NCI-H82 treated with DMSO at 0.1 percent for 48 hours (cell line): Measurements from ENCODE around the gene PCYT1A.

ENCODE experiments used
- DNase-seq: peaks from one replicate; lab custom pipeline; 2025; ENCODE audit not compliant: unreplicated experiment; lab: John Stamatoyannopoulos, UW

PCYT1A gene

DNA sequence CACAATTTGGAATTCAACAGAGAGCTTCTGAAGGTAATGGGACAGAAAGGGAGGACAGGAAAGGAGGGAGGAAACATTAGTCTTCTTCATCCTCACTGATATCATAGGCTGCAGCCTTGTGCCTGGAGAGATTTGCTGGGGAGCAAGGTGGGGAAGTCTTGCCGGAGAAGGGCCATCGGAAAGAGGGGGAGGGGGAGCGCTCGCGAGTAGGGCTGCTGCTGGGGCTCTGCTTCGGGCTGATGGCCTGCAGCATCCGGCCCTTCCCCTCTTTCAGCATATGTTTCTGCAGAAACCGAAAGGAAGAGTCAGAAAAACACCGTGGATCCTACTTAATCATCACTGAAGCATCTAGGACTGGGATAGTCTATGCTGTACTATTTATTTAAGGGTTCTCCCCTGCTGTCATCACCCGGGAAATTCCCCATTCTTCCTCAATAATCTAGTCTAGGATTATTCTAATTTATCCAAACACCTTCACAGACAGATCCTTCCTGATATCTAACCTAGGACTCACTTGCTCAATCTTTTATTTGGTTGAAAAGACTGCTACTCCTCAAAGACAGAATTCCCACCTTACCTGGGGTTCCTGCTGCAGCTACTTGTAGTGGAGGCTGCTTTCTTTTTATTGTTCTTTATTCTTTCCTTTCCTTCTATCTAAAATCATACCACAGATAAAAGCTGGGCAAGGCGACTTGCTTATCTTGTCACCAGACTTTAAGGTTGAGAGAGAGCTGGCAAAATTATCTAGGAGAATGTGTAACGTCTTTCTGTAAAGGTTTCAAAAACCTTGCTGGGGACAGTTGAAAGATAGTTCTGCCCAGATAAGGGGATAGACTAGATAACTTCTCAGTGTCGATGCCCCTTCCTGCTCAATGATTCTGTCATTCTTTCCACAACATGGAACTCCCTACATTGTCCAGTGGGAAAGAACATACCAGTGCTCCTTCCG lies 48.6 kb downstream of the PCYT1A start:
- DNase-seq: no peak

GRCh38 chr3:196237203-196237602 lies 50.3 kb downstream of the PCYT1A start:
- peak; percentile 37 for DNase-seq

GRCh38 chr3:196236223-196236622 lies 51.3 kb downstream of the PCYT1A start:
- no peak for DNase-seq

DNA sequence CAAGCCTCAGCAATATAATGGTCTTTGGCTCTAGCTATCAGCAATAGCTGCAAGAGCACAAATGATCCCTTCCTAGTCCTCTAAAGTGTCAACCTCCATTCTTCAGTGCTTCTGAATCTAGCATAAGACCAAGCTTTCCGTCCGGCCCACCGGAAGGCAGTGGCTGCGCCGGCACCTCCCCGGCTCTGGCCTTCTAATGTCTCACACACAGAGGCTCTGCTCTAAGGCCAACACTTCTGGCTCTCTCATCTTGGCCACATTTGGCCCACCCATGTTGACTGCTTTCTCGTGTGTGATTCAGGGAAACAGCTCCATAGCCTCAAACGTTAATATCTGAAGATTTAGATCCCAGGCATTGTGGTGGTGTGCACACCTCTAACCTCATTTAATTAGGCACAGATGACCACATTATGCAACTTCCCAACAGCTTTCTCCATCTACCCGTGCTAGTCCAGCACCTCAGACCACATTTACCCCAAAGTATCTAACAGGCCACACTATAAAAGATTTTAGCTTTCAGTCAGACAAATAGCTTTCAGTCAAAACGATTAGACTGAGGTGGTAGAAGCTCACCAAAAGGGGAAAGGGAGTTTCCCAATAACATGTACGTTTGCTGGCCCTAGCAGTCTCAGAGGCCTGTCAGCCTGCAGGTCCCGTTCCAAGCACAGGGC lies 51.9 kb downstream of the PCYT1A start:
- DNase-seq: no peak

DNA sequence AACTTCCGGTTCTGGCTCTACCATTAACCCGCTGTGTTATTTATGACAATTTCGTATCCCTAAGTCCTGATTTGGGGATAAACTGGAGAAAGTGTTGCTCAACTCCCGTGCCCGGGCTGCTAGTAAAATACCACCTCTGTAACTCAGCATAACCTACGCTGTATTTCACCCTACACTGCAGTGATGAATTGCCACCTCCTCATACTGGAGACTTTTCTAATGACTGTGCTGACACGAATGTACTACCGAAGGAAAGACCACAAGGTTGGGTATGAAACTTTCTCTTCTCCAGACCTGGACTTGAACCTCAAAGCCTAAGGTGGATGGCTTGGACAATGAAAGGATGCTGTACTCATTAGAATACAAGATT lies 54.7 kb downstream of the PCYT1A start:
- DNase-seq: no peak

GRCh38 chr3:196232154-196232881 lies 55.2 kb downstream of the PCYT1A start:
- no peak for DNase-seq

- DNase-seq: no peak
Observed at GRCh38 chr3:196227629-196228493, 59.7 kb downstream of the PCYT1A start.

- DNase-seq: no peak
Observed at GRCh38 chr3:196227121-196227561, 60.4 kb downstream of the PCYT1A start.

DNA sequence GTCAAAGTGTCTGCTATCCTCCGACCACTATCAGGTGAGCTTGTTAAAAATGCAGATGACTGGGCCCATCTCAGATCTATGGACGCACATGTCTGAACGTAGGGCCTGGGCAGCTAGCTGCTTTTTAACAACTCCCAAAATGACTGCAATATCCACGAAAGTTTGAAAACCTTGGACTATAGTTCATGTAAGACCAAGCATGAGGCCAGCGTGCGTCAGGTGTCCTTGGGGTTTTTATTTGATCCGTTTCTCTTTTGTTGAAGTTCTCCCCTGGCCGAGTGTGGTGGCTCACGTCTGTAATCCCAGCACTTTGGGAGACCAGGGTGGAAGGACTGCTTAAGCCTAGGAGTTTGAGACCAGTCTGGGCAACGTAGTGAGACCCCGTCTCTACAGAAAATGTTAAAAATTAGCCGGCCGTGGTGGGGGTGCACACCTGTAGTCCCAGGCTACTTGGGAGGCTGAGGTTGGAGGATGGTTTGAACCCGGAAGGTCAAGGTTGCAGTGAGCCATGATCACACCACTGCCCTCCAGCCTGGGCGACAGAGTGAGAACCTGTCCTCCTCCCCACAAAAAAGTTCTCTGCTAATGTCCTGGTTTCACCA lies 61.7 kb downstream of the PCYT1A start:
- DNase-seq: no peak

GRCh38 chr3:196225086-196225485 lies 62.4 kb downstream of the PCYT1A start:
- DNase-seq: no peak

GRCh38 chr3:196222876-196223595 lies 64.5 kb downstream of the PCYT1A start:
- DNase-seq: no peak

DNA sequence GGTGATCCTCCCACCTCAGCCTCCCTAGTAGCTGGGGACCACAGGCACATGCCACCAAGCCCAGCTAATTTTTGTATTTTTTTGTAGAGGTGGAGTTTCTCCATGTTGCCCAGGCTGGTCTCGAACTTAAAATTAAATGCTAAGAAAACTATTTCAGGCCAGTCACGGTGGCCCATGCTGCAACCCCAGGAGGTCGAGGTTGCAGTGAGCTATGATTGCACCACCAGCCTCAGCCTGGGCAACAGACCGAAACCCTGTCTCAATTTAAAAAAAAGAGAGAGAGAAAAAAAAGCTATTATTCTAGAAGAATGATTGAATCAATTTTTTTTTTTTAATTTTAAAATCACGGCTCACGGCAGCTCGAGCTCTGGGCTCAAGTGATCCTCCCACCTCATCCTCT lies 66.5 kb downstream of the PCYT1A start:
- DNase-seq: no peak

DNA sequence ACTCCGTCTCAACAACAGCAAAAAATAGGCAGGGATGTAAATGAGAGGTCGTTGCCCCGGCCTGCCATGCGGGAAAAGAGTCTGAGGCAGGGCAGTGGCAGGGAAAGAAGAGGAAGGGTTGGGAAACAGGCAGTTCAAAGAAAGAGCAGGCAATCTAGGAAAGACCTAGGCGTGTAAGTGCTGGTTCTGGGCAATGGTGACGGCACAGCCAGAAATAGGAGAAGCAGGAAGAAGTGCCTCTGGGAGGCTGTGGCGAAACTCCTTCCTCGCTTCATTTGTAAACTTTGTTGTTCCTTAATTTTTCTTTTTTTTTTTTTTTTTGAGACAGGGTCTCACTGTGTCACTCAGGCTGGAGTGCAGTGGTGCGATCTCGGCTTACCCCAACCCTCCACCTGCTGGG lies 66.9 kb downstream of the PCYT1A start:
- DNase-seq: no peak

- DNase-seq: no peak
Observed at GRCh38 chr3:196219970-196220311, 67.6 kb downstream of the PCYT1A start.

- DNase-seq: no peak
Observed at GRCh38 chr3:196219194-196219969, 68.1 kb downstream of the PCYT1A start.

GRCh38 chr3:196218155-196218712 lies 69.3 kb downstream of the PCYT1A start:
- DNase-seq: no peak

- no peak for DNase-seq
Observed at GRCh38 chr3:196217307-196218154, 70.0 kb downstream of the PCYT1A start.
